ENCODE results near the gene STRN3.

The STRN3 gene

GRCh38 chr14:30949651-30950050 is 76.5 kb downstream of the STRN3 start:
- no peaks in the 10 kb centered on the region for H4K20me1 ChIP-seq (ENCODE audit: control insufficient read depth, insufficient read depth, low read depth, low read length)
- H3K4me1 ChIP-seq (ENCODE audit: control insufficient read depth, low read length) = no peaks in the 10 kb centered on the region
- H3K4me2 ChIP-seq (ENCODE audit: low read length) = no peak overlapping the region
- no peaks in the 10 kb centered on the region for H3K27me3 ChIP-seq (ENCODE audit: control insufficient read depth, low read length)
- H3K9me2 ChIP-seq (replicated peaks; ENCODE audit: control insufficient read depth, low read length) = no peaks in the 10 kb centered on the region
- H3K4me3 ChIP-seq (ENCODE audit: low read length) = no peak overlapping the region
- H3K79me2 ChIP-seq (ENCODE audit: control insufficient read depth, low read length) = no peaks in the 10 kb centered on the region
- TF ChIP-seq EZH2phosphoT487 (IDR thresholded peaks at IDR 0.05; ENCODE audit: borderline replicate concordance, low read length) (no peak), CTCF (IDR thresholded peaks at IDR 0.05; ENCODE audit: low read depth, low read length, poor library complexity, severe bottlenecking) (no peak)
- H3K36me3 ChIP-seq (ENCODE audit: control insufficient read depth, low read length) = peaks cover 57% of the 10 kb centered on the region
- H3K9me3 ChIP-seq (ENCODE audit: control insufficient read depth, insufficient read depth, low read length) = no peaks in the 10 kb centered on the region
- H3K27ac ChIP-seq (ENCODE audit: low read depth, low read length) = no peak overlapping the region
- no peaks in the 10 kb centered on the region for H3F3A ChIP-seq (ENCODE audit: control insufficient read depth, insufficient read depth)

- Histone ChIP-seq H3K4me2 (ENCODE audit: low read length) (no peak overlapping the region), H3K79me2 (ENCODE audit: control insufficient read depth, low read length) (no peaks in the 10 kb centered on the region), H3K9me2 (replicated peaks; ENCODE audit: control insufficient read depth, low read length) (no peaks in the 10 kb centered on the region), H3K36me3 (ENCODE audit: control insufficient read depth, low read length) (peaks cover 56% of the 10 kb centered on the region), H3K4me1 (ENCODE audit: control insufficient read depth, low read length) (no peaks in the 10 kb centered on the region), H3K27ac (ENCODE audit: low read depth, low read length) (no peak overlapping the region), H4K20me1 (ENCODE audit: control insufficient read depth, insufficient read depth, low read depth, low read length) (no peaks in the 10 kb centered on the region), H3K4me3 (ENCODE audit: low read length) (no peak overlapping the region), H3K9me3 (ENCODE audit: control insufficient read depth, insufficient read depth, low read length) (no peaks in the 10 kb centered on the region), H3K27me3 (ENCODE audit: control insufficient read depth, low read length) (no peaks in the 10 kb centered on the region), H3F3A (ENCODE audit: control insufficient read depth, insufficient read depth) (no peaks in the 10 kb centered on the region)
- TF ChIP-seq CTCF (IDR thresholded peaks at IDR 0.05; ENCODE audit: low read depth, low read length, poor library complexity, severe bottlenecking) (no peak), EZH2phosphoT487 (IDR thresholded peaks at IDR 0.05; ENCODE audit: borderline replicate concordance, low read length) (no peak)
Measured at GRCh38 chr14:30943694-30944093, 82.5 kb downstream of the STRN3 start.

GRCh38 chr14:30940886-30941285 is 85.3 kb downstream of the STRN3 start:
- H3K4me3 ChIP-seq (ENCODE audit: low read length) = no peak overlapping the region
- no peaks in the 10 kb centered on the region for H3K9me2 ChIP-seq (replicated peaks; ENCODE audit: control insufficient read depth, low read length)
- no peak overlapping the region for H3K27ac ChIP-seq (ENCODE audit: low read depth, low read length)
- no peaks in the 10 kb centered on the region for H3F3A ChIP-seq (ENCODE audit: control insufficient read depth, insufficient read depth)
- no peak overlapping the region for H3K4me2 ChIP-seq (ENCODE audit: low read length)
- no peaks in the 10 kb centered on the region for H3K9me3 ChIP-seq (ENCODE audit: control insufficient read depth, insufficient read depth, low read length)
- H3K27me3 ChIP-seq (ENCODE audit: control insufficient read depth, low read length) = no peaks in the 10 kb centered on the region
- no peak for TF ChIP-seq EZH2phosphoT487 (IDR thresholded peaks at IDR 0.05; ENCODE audit: borderline replicate concordance, low read length)
- TF ChIP-seq CTCF (IDR thresholded peaks at IDR 0.05; ENCODE audit: low read depth, low read length, poor library complexity, severe bottlenecking) = no peak
- H3K79me2 ChIP-seq (ENCODE audit: control insufficient read depth, low read length) = no peaks in the 10 kb centered on the region
- H3K4me1 ChIP-seq (ENCODE audit: control insufficient read depth, low read length) = no peaks in the 10 kb centered on the region
- H3K36me3 ChIP-seq (ENCODE audit: control insufficient read depth, low read length) = peaks cover 44% of the 10 kb centered on the region
- H4K20me1 ChIP-seq (ENCODE audit: control insufficient read depth, insufficient read depth, low read depth, low read length) = no peaks in the 10 kb centered on the region

GRCh38 chr14:30938617-30939016 is 87.6 kb downstream of the STRN3 start:
- no peak overlapping the region for H3K4me3 ChIP-seq (ENCODE audit: low read length)
- H3K4me1 ChIP-seq (ENCODE audit: control insufficient read depth, low read length) = no peaks in the 10 kb centered on the region
- TF ChIP-seq EZH2phosphoT487 (IDR thresholded peaks at IDR 0.05; ENCODE audit: borderline replicate concordance, low read length) = no peak
- TF ChIP-seq CTCF (IDR thresholded peaks at IDR 0.05; ENCODE audit: low read depth, low read length, poor library complexity, severe bottlenecking) = no peak
- no peaks in the 10 kb centered on the region for H3K27me3 ChIP-seq (ENCODE audit: control insufficient read depth, low read length)
- H3K79me2 ChIP-seq (ENCODE audit: control insufficient read depth, low read length) = no peaks in the 10 kb centered on the region
- H3K9me2 ChIP-seq (replicated peaks; ENCODE audit: control insufficient read depth, low read length) = no peaks in the 10 kb centered on the region
- peaks cover 50% of the 10 kb centered on the region for H3K36me3 ChIP-seq (ENCODE audit: control insufficient read depth, low read length)
- no peak overlapping the region for H3K4me2 ChIP-seq (ENCODE audit: low read length)
- no peaks in the 10 kb centered on the region for H3F3A ChIP-seq (ENCODE audit: control insufficient read depth, insufficient read depth)
- no peak overlapping the region for H3K27ac ChIP-seq (ENCODE audit: low read depth, low read length)
- H4K20me1 ChIP-seq (ENCODE audit: control insufficient read depth, insufficient read depth, low read depth, low read length) = no peaks in the 10 kb centered on the region
- H3K9me3 ChIP-seq (ENCODE audit: control insufficient read depth, insufficient read depth, low read length) = no peaks in the 10 kb centered on the region
